AG09319 (cell line): ENCODE data around the gene GPC1.

ENCODE experiments used
- DNase-seq: peaks from one replicate; pipeline ENCODE4 v3.0.0-alpha.2; 2010; ENCODE audit warnings: low read depth; ENCODE audit errors: extremely low read depth
- CTCF ChIP-seq: IDR thresholded peaks from 2 replicates; pipeline ENCODE4 v1.5.1; 2011; ENCODE audit warnings: low read depth, mild to moderate bottlenecking, inconsistent platforms, low read length, moderate library complexity

GPC1 gene

DNA sequence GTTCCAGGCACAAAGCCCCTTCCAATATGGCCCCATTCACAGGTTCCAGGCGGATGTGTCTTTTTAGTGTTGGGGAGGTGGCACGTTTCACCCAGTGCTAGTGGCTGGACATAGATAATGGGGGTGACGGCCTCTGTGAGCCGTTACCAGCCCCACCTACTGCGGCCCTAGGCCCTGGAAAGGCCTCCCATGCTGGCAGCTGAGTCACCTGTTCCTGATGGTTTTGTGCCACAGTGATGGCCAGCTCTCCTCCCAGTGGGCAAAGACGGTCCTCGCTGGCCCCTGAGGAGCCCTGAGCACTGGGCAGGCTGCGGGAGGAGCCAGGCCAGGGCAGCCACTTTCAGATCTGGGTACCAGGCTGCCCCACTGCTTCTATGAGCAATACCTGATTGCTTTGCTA is 40.0 kb upstream of the GPC1 start:
- TF ChIP-seq CTCF: no peak
- DNase-seq: no peak

DNA sequence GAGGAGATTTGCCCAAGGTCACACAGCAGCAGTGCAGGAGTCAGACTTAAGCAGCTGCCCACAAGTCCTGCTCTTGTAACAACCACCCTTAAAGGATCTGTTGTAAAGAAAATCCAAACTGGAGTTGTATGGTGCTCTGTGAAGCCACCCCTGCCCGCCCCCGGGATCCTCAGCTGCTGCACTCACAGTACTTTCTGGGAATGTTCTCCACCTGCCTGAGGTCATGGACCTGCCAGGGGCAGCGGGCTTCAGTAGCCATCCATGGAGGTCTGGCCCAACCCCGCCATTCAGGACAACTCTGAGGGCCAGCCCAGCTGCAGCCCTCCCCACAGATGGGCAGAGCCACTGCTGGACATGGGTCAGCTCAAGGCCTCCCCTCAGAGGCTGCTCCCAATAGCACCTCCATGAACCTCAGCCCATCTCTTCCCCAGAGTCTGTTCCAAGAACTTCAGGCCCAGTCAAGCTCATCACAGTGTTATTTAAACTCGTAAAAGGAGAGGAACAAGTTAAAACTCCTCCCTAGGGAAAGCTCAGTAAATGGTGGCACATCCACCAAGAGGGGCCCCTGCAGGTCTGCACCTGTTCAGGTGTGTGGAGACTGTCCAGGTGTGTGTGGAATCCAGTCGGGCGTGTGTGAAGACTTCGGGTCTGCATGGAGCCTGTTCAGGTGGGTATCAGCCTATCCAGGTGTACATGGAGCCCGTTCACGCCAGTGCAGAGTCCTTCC is 39.4 kb upstream of the GPC1 start:
- no peak for DNase-seq
- TF ChIP-seq CTCF: no peak

GRCh38 chr2:240396623-240397541 is 38.6 kb upstream of the GPC1 start:
- TF ChIP-seq CTCF: no peak

DNA sequence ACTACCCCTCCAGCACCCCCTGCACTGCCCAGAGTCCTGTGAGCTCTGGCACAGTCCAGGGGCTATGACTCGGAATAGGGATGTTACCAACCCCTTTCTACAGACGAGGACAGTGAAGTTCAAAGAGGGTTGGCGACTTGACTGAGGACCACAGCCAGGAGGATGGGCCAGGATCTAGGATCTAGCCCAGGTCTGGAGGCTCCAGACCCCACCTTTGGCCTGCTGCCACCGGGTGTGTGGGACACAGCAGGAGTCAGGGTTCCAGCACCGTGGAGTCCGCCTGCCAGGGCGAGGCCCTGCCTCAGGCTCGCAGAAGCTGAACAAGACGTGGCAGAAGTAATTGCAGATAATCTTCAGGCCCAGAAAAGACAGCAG is 37.9 kb upstream of the GPC1 start:
- no peak for DNase-seq
- TF ChIP-seq CTCF: no peak

More at GRCh38 chr2:240396623-240397541, 38.6 kb upstream of the GPC1 start:
- DNase-seq: no peak

DNA sequence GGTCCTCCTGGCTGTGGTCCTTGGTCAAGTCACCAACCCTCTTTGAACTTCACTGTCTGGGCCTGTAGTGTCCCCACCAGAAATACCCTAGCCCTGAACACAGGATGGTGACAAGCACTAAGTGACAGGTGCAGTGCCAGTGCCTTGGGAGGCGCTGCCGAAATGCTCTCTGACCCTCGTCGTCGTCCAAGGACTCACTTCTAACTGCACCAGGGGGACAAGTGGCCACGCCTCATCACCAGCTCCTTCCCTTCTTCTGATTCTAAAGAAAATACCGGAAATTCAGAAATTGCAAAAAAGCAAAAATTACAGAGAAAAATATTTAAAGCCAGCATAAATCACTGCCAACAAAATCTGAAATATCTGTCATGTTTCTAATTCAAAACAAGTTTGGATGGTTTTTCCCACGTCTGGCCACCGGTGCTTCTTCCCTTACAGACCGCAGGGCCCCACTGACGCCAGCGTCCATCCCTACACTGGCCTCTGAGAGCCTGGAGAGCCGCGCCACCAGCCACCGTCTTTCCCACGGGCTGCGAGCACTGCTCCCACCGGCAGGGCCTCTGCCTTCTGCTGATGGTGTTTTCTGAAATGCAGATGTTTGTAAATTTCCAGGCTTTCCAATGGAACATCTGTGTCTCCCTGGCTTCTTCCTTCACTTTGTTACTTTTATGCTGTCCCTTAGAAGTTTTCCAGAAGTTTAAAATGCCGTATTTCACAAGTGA is 37.4 kb upstream of the GPC1 start:
- TF ChIP-seq CTCF: no peak; the same call in 1 of the 2 replicates
- DNase-seq: no peak

DNA sequence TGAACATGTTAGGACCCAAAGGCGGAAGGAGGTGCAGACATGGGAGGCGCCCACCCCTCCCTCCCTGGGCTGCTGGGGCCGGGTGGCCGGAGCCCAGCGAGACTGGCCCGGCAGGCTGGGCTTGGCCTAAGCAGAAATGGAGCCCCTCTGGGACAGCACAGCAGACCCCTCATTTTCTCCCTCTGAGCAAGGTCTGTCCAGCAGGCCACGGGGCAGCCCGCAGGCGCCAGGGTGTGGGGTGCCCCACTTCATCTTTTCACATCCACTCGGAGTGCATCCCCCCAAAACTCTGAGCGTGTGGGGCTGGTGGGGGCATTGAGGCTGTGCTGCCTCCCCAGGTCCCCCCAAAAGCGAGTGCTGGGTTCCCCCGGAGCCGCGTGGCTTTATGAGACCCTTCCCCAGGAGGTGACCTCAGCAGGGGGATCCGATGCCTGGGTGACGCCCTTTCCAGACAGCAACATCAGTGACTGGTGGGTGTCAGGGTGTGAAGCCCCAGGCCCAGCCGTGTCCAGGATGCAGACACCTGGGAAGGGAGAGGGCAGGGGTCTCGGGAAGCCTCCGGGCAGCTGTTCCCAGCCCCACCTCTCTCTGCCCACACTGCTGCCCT is 36.7 kb upstream of the GPC1 start:
- no peak for DNase-seq
- TF ChIP-seq CTCF: no peak
